Mesendoderm (in vitro differentiated cells): ENCODE data around the gene PHKG1.
"Not testable (repeated sequence)": the region's sequence is repeated elsewhere in the genome, so short reads cannot be mapped to it uniquely, and the experiment has no call there.

ENCODE experiments used
- DNase-seq: peaks from one replicate; pipeline ENCODE4 v3.0.0; 2013
- H2AK5ac ChIP-seq: 2 replicates; pipeline ENCODE4 v1.6.1; 2013; ENCODE audit warnings: low read length, inconsistent platforms
- H2BK120ac ChIP-seq: 2 replicates; pipeline ENCODE4 v1.6.1; 2013; ENCODE audit warnings: low read depth, mild to moderate bottlenecking, low read length, moderate library complexity, mixed read lengths
- H2BK15ac ChIP-seq: replicated peaks from 2 replicates; pipeline ENCODE4 v1.6.1; 2013; ENCODE audit warnings: low read depth, mild to moderate bottlenecking, moderate library complexity
- H2BK5ac ChIP-seq: 2 replicates; pipeline ENCODE4 v1.6.1; 2013; ENCODE audit warnings: low read length, inconsistent platforms
- H3K18ac ChIP-seq: 2 replicates; pipeline ENCODE4 v1.6.1; 2013; ENCODE audit warnings: mild to moderate bottlenecking, low read length, mixed read lengths
- H3K23ac ChIP-seq: one replicate; pipeline ENCODE4 v1.6.1; 2013; ENCODE audit warnings: low read length
- H3K27ac ChIP-seq: 2 replicates; pipeline ENCODE4 v1.5.1; 2013; ENCODE audit warnings: low read depth, mild to moderate bottlenecking, inconsistent platforms, low read length, moderate library complexity
- H3K27me3 ChIP-seq: 2 replicates; pipeline ENCODE4 v1.6.1; 2013; ENCODE audit warnings: low read length, control low read depth, mild to moderate bottlenecking, inconsistent platforms; ENCODE audit not compliant: insufficient read depth, poor library complexity
- H3K36me3 ChIP-seq: 2 replicates; pipeline ENCODE4 v1.6.1; 2013; ENCODE audit warnings: low read length, inconsistent platforms; ENCODE audit not compliant: control insufficient read depth, insufficient read depth
- H3K4ac ChIP-seq: one replicate; pipeline ENCODE4 v1.6.1; 2013; ENCODE audit warnings: low read depth, mild to moderate bottlenecking, low read length, moderate library complexity
- H3K4me1 ChIP-seq: 2 replicates; pipeline ENCODE4 v1.6.1; 2013; ENCODE audit warnings: low read depth, low read length, inconsistent platforms; ENCODE audit not compliant: control insufficient read depth
- H3K4me2 ChIP-seq: 2 replicates; pipeline ENCODE4 v1.6.1; 2013; ENCODE audit warnings: low read length
- H3K4me3 ChIP-seq: 2 replicates; pipeline ENCODE4 v1.5.1; 2013; ENCODE audit warnings: mild to moderate bottlenecking, low read length
- H3K56ac ChIP-seq: one replicate; pipeline ENCODE4 v1.6.1; 2013; ENCODE audit warnings: low read length
- H3K79me1 ChIP-seq: 2 replicates; pipeline ENCODE4 v1.6.1; 2013; ENCODE audit warnings: low read length, inconsistent platforms
- H3K79me2 ChIP-seq: 2 replicates; pipeline ENCODE4 v1.6.1; 2013; ENCODE audit warnings: mild to moderate bottlenecking, low read length; ENCODE audit not compliant: control insufficient read depth, insufficient read depth
- H3K9ac ChIP-seq: 2 replicates; pipeline ENCODE4 v1.6.1; 2013; ENCODE audit warnings: low read length, inconsistent platforms
- H4K5ac ChIP-seq: one replicate; pipeline ENCODE4 v1.6.1; 2013; ENCODE audit warnings: low read length
- H4K8ac ChIP-seq: one replicate; pipeline ENCODE4 v1.6.1; 2013; ENCODE audit warnings: low read depth, mild to moderate bottlenecking, control low read depth, low read length, moderate library complexity
- WGBS: extraction: QIAGEN DNeasy Blood & Tissue Kit; methylation state at CpG from one replicate; pipeline ENCODE4 v1.1.7; 2013; ENCODE audit warnings: low lambda C conversion rate, missing lambda C conversion rate; ENCODE audit not compliant: insufficient coverage; ENCODE audit errors: extremely low coverage; 5-methylcytosine and 5-hydroxymethylcytosine counted together

The PHKG1 gene

DNA sequence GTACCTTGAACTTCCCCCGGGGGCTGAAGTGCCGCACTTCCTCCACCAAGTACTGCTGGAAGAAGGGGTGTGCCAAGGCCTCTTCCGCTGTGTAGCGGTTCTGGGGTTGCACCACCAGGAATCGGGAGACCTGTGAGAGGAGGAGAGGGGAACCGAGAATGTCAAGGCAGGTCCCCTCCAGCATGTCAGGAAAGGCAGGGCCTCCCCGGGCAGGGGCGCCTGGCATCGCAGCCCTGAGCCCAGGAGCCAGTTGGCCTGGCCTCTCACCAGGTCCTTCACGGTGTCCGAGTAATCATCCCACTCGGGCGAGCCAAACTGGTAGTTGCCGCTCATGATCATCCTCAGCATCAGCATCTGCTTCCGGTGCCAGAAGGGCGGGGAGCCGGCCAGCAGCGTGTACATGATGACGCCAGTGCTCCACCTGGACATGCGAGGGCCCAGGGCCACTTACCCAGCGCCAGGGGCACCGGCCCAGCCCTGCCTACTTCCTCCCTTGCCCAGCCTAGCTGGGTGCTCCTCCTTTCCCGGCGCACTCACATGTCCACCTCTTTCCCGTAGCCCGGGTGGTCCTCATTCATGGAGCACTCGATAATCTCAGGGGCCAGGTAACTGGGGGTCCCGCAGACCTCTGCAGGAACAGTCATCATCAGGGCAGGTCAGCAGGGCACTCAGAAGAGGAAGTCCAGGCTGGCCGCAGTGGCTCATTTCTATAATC is 11.0 kb downstream of the PHKG1 start:
- H2BK120ac ChIP-seq: no peak overlapping the region
- H2BK15ac ChIP-seq: no peak overlapping the region
- WGBS: no CpG with 5 or more reads among the region's 29 CpGs
- H3K56ac ChIP-seq: no peak overlapping the region
- DNase-seq: no peak
- H3K18ac ChIP-seq: no peak overlapping the region
- no peak overlapping the region for H3K4me2 ChIP-seq
- no peak overlapping the region for H3K4ac ChIP-seq
- H4K8ac ChIP-seq: no peak overlapping the region
- peaks cover 1% of the 10 kb centered on the region for H3K36me3 ChIP-seq
- H2BK5ac ChIP-seq: no peak overlapping the region
- H3K4me3 ChIP-seq: no peak overlapping the region
- no peak overlapping the region for H3K27ac ChIP-seq
- no peaks in the 10 kb centered on the region for H3K4me1 ChIP-seq
- H3K27me3 ChIP-seq: no peaks in the 10 kb centered on the region
- no peak overlapping the region for H3K9ac ChIP-seq
- no peak overlapping the region for H4K5ac ChIP-seq
- H2AK5ac ChIP-seq: no peak overlapping the region
- H3K79me2 ChIP-seq: no peaks in the 10 kb centered on the region
- no peak overlapping the region for H3K23ac ChIP-seq
- H3K79me1 ChIP-seq: no peaks in the 10 kb centered on the region

GRCh38 chr7:56080726-56081435 is 11.9 kb downstream of the PHKG1 start:
- not testable (repeated sequence) for H4K5ac ChIP-seq, H2BK5ac ChIP-seq, DNase-seq, H3K27ac ChIP-seq, H2BK15ac ChIP-seq, H3K27me3 ChIP-seq, H3K23ac ChIP-seq, H3K18ac ChIP-seq, H3K36me3 ChIP-seq, H3K9ac ChIP-seq, H3K4ac ChIP-seq, H3K4me3 ChIP-seq, H2AK5ac ChIP-seq, H3K56ac ChIP-seq, H3K79me2 ChIP-seq, H3K4me1 ChIP-seq, H4K8ac ChIP-seq, H3K4me2 ChIP-seq, H2BK120ac ChIP-seq, H3K79me1 ChIP-seq
- WGBS: no CpG with 5 or more reads among the region's 28 CpGs

DNA sequence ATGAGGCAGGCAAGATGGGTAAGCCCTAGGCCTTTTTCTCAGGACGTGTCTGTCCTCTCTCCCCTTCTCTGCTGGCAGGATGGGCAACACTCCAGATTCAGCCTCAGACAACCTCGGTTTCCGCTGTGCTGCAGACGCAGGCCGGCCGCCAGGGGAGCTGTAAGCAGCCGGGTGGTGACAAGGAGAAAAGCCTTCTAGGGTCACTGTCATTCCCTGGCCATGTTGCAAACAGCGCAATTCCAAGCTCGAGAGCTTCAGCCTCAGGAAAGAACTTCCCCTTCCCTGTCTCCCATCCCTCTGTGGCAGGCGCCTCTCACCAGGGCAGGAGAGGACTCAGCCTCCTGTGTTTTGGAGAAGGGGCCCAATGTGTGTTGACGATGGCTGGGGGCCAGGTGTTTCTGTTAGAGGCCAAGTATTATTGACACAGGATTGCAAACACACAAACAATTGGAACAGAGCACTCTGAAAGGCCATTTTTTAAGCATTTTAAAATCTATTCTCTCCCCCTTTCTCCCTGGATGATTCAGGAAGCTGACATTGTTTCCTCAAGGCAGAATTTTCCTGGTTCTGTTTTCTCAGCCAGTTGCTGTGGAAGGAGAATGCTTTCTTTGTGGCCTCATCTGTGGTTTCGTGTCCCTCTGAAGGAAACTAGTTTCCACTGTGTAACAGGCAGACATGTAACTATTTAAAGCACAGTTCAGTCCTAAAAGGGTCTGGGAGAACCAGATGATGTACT is 13.1 kb downstream of the PHKG1 start:
- Histone ChIP-seq H3K4ac (no peak overlapping the region), H3K79me2 (no peaks in the 10 kb centered on the region), H3K56ac (no peak overlapping the region), H2BK15ac (no peak overlapping the region), H3K18ac (no peak overlapping the region), H4K5ac (no peak overlapping the region), H3K23ac (no peak overlapping the region), H2BK5ac (no peak overlapping the region), H4K8ac (no peak overlapping the region), H3K9ac (no peak overlapping the region), H3K27ac (no peak overlapping the region), H3K4me1 (no peaks in the 10 kb centered on the region), H2BK120ac (no peak overlapping the region), H3K4me2 (no peak overlapping the region), H3K36me3 (peaks cover 1% of the 10 kb centered on the region), H3K4me3 (no peak overlapping the region), H3K79me1 (no peaks in the 10 kb centered on the region), H3K27me3 (no peaks in the 10 kb centered on the region), H2AK5ac (no peak overlapping the region)
- WGBS: no CpG with 5 or more reads among the region's 12 CpGs
- peak; percentile 57 for DNase-seq

DNA sequence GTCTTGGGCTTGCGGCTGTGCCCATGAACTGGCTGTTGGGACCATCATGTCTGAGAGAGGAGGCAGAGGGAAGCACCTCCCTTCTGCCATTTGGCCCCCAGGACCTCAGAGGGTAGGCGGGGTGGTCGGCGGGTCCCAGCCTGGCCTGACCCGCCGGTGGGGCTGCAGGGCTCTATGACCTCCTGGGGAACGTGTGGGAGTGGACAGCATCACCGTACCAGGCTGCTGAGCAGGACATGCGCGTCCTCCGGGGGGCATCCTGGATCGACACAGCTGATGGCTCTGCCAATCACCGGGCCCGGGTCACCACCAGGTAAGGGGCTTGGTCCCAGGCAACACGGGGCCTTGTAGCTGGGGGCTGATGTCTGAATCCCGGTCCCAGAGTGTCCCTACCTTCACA is 14.6 kb downstream of the PHKG1 start:
- no peak overlapping the region for H3K23ac ChIP-seq
- DNase-seq: no peak
- WGBS: no CpG with 5 or more reads among the region's 16 CpGs
- H2AK5ac ChIP-seq: no peak overlapping the region
- no peak overlapping the region for H3K4me3 ChIP-seq
- no peaks in the 10 kb centered on the region for H3K27me3 ChIP-seq
- H2BK120ac ChIP-seq: no peak overlapping the region
- peaks cover 1% of the 10 kb centered on the region for H3K36me3 ChIP-seq
- no peaks in the 10 kb centered on the region for H3K79me1 ChIP-seq
- H3K27ac ChIP-seq: no peak overlapping the region
- H3K4ac ChIP-seq: no peak overlapping the region
- H3K18ac ChIP-seq: no peak overlapping the region
- H2BK5ac ChIP-seq: no peak overlapping the region
- H3K79me2 ChIP-seq: no peaks in the 10 kb centered on the region
- H3K4me1 ChIP-seq: no peaks in the 10 kb centered on the region
- H3K56ac ChIP-seq: no peak overlapping the region
- H3K4me2 ChIP-seq: no peak overlapping the region
- no peak overlapping the region for H2BK15ac ChIP-seq
- H4K5ac ChIP-seq: no peak overlapping the region
- no peak overlapping the region for H4K8ac ChIP-seq
- no peak overlapping the region for H3K9ac ChIP-seq

DNA sequence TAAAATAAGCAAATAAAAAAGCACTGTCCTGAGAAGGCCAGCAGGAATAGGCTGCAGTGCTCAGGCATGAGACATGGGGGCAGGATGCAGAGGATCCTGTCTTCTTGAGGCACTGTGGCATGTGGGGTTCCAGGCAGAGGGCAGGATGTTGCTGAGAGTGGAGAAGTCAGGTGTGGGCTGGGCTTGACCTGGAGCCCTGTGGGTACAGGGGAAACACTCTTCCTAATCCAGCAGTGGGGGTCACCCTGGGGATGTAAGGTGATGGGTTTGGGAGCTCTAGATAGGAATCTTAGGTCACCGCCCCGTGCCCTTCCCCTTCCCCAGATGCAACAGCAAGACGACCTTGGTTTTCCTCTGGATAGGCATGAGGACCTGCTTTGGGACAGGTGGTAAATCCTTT is 15.1 kb downstream of the PHKG1 start:
- Histone ChIP-seq H3K79me1 (no peaks in the 10 kb centered on the region), H3K23ac (no peak overlapping the region), H2BK15ac (no peak overlapping the region), H3K79me2 (no peaks in the 10 kb centered on the region), H2AK5ac (no peak overlapping the region), H2BK120ac (no peak overlapping the region), H3K27ac (no peak overlapping the region), H2BK5ac (no peak overlapping the region), H4K5ac (no peak overlapping the region), H3K18ac (no peak overlapping the region), H3K4me2 (no peak overlapping the region), H3K56ac (no peak overlapping the region), H3K4me1 (no peaks in the 10 kb centered on the region), H3K9ac (no peak overlapping the region), H3K27me3 (no peaks in the 10 kb centered on the region), H3K4ac (no peak overlapping the region), H4K8ac (no peak overlapping the region), H3K36me3 (peaks cover 1% of the 10 kb centered on the region), H3K4me3 (no peak overlapping the region)
- DNase-seq: no peak
- no CpG with 5 or more reads among the region's 3 CpGs for WGBS
